Mucosa of rectum (tissue), 2 donors: ENCODE results near the gene TEX35.

Experiments used
- H3K27ac ChIP-seq, 2 donors: one replicate each; pipeline ENCODE4 v1.7.0; 2013; ENCODE audit warnings: inconsistent platforms in 2 of 2, low read depth in 2 of 2, low read length in 2 of 2
- H3K27me3 ChIP-seq, 2 donors: one replicate each; pipeline ENCODE4 v1.7.0; 2013; ENCODE audit warnings: low read length in 2 of 2; ENCODE audit not compliant: control insufficient read depth in 2 of 2, insufficient read depth in 2 of 2
- H3K36me3 ChIP-seq, 2 donors: one replicate each; pipeline ENCODE4 v1.7.0; 2013; ENCODE audit warnings: low read length in 2 of 2; ENCODE audit not compliant: control insufficient read depth in 2 of 2, insufficient read depth in 2 of 2
- H3K4me1 ChIP-seq, 2 donors: one replicate each; pipeline ENCODE4 v1.7.0; 2013; ENCODE audit warnings: low read length in 2 of 2, mild to moderate bottlenecking in 1 of 2; ENCODE audit not compliant: control insufficient read depth in 2 of 2, insufficient read depth in 2 of 2
- H3K4me3 ChIP-seq, 2 donors: one replicate each; pipeline ENCODE4 v1.7.0; 2013; ENCODE audit warnings: low read length in 2 of 2
- H3K9ac ChIP-seq, 2 donors: one replicate each; pipeline ENCODE4 v1.7.0; 2013; ENCODE audit warnings: low read length in 2 of 2, low read depth in 1 of 2, mild to moderate bottlenecking in 1 of 2
- H3K9me3 ChIP-seq, 2 donors: one replicate each; pipeline ENCODE4 v1.7.0; 2013; ENCODE audit warnings: low read length in 2 of 2; ENCODE audit not compliant: control insufficient read depth in 2 of 2
- donor health status: healthy.
- donor health status: Normal muscosa, but diverticular disease.

The TEX35 gene

DNA sequence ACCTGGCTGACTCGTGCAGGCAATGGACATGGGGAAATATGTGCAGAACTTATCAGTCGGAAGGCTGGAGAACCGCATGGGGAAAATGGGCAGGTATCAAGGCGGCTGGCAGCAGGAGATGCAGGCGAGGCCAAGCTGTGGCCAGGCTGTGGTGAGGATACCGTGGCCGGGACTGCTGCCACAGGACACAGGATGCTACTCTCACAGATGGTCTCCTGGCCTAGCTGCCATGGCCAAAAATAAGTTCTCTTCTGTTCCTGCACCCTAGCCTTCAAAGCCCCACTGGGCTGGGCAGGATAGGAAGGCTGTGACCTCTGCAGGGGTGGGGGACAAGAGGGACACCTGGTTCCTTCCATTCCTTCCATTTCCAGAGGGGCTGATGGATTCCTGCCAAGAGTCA lies 26.4 kb downstream of the TEX35 start:
- Histone ChIP-seq H3K27ac (no peak overlapping the region), H3K27me3 (no peaks in the 10 kb centered on the region), H3K36me3 (no peaks in the 10 kb centered on the region), H3K9ac (no peak overlapping the region), H3K9me3 (no peaks in the 10 kb centered on the region), H3K4me1 (peaks cover 29 to 37% of the 10 kb centered on the region in 2 donors), H3K4me3 (no peak overlapping the region)

DNA sequence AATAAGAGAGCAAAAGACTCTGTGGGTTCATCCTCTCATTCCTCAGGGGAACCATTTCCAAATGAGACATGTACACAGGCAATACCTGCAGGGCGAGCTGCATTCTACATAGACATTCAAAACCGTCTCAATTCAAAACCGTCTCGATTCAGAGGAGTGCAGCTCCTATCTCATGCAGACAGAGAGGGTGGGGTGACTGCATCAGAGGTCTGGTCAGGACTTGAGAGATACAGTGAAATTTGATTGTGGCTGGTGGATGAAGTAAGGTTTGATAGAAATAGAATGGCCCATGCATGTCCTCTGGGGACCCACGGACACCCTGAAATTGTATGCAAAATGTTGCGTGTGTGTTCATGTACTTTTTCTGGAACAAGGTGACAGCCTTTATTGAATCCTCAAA lies 27.3 kb downstream of the TEX35 start:
- Histone ChIP-seq H3K36me3 (no peaks in the 10 kb centered on the region), H3K27me3 (no peaks in the 10 kb centered on the region), H3K4me3 (no peak overlapping the region), H3K27ac (no peak overlapping the region), H3K4me1 (peaks cover 34 to 37% of the 10 kb centered on the region in 2 donors), H3K9ac (no peak overlapping the region), H3K9me3 (no peaks in the 10 kb centered on the region)

DNA sequence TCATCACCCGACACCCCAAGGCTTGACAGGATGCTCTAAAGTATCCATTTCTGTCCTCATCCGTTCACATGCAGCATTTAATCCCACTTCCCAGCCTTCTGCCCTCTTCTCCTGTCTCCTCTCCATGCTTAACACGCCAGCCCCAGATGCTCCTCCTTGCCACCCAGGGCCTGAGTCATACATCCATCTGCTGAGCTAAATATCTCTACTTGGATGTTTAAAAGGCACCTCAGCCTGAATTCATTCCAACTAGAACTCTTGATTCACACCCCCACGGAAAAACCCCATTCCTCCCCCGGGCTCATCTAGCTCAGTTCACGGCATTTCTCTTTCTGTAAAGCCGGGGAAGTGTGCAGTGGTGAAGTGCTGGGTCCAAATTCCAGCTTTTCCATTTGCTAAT lies 27.7 kb downstream of the TEX35 start:
- no peaks in the 10 kb centered on the region for H3K27me3 ChIP-seq
- peaks cover 34 to 37% of the 10 kb centered on the region in 2 donors for H3K4me1 ChIP-seq
- H3K9ac ChIP-seq = no peak overlapping the region
- H3K27ac ChIP-seq = no peak overlapping the region
- H3K9me3 ChIP-seq = no peaks in the 10 kb centered on the region
- H3K4me3 ChIP-seq = no peak overlapping the region
- H3K36me3 ChIP-seq = no peaks in the 10 kb centered on the region

DNA sequence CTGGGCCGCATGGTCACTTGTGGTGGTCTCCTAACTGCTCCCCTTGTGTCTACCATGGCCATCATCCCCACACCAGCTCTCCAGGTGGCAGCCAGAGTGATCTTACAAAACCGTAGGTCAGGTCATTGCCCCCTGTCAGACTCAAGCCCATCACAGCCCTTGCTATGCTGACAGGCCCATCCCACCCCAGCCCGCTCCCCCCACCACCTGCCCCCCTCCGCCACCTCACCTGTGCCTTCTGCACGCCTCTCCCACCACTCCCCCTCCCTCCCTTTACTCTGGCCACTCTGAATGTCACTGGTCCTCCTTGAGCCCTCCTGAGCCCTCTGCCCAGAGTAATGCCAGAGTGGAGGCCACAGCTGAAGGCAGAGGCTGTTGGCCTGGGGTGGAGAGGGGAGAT lies 28.5 kb downstream of the TEX35 start:
- Histone ChIP-seq H3K4me3 (peak overlapping the region; percentile 95 to 98), H3K27me3 (no peaks in the 10 kb centered on the region), H3K36me3 (peaks cover 0 to 2% of the 10 kb centered on the region in 2 donors), H3K27ac (peak overlapping the region in 1 of 2 donors; percentile 96), H3K9ac (peak overlapping the region; percentile 96 to 97), H3K4me1 (peaks cover 34 to 37% of the 10 kb centered on the region in 2 donors), H3K9me3 (no peaks in the 10 kb centered on the region)

DNA sequence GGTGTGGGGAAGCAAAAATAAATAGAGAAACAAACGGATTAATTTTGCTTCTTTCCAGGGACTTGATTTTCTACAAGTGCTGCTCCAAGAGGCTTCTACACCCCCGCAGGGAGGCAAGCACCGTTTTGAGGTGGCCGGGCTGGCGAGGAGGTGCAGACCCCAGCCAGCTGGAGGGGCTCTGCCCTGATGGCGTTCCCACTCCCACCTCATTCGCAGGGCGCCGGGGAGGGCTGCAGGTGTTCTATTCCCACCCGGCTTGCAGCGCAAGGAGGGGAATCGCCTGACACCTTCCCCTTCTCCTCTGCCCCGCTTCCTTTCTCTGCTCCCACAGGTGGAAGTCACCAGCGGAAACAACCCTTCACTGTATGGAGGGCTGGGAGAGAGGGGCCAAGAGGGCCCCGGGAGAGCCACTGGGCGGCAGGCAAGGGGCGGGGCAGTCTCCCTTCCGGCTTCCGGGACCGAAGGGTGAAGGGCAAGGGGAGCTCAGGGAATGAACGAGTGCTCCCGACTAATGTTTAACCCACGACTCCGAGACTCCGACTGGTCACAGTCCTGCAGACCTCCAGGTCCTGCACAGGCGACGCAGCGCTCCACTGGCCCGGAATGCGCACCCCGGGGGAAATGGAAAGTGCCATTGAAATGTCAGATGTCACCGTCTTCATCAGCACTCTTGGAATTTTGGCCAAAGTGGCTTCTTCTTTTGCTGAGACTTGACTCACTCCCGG lies 29.1 kb downstream of the TEX35 start:
- H3K9me3 ChIP-seq = no peaks in the 10 kb centered on the region
- peaks cover 33 to 35% of the 10 kb centered on the region in 2 donors for H3K4me1 ChIP-seq
- no peaks in the 10 kb centered on the region for H3K27me3 ChIP-seq
- H3K27ac ChIP-seq = peak overlapping the region; percentile 96 to 98
- H3K9ac ChIP-seq = peak overlapping the region; percentile 96 to 97
- peaks cover 0 to 2% of the 10 kb centered on the region in 2 donors for H3K36me3 ChIP-seq
- H3K4me3 ChIP-seq = peak overlapping the region; percentile 95 to 98

DNA sequence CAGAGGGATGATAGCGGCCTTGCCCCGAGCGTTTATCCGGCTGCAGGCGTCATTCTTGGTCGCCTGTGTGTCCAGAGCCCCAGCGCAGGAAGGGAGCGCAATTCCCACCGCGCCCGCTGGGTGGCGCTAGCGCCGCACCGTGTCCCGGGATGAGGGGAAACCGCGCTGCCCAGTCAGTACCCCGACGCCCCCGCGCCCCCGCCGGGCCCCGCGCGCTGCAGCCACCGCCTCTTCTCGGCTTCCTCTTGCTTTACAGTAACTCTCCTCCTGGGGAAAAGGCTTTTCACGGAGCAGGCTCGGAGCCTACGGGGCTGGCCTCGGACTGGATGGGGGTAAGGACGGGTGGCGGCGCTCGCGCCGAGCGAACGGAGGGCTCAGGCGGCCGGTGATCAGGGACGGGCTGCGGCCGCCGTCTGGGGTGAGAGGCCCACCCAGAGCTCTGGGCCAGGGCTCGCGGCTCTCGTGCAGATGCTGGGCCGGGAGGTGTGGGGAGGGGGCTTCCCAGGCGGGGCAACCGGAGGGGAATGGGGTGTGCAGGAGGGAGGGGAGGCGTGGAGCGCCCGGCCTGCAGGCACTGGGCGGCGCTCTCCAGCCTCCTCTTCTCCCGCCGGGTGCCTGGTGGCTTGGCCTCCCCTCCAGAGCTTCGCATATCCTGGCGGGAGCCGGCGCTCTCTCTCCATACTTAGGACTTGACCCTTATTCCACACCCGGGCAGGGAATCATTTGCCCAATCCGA lies 29.8 kb downstream of the TEX35 start:
- H3K9ac ChIP-seq = peak overlapping the region; percentile 96 to 97
- no peaks in the 10 kb centered on the region for H3K27me3 ChIP-seq
- peaks cover 0 to 2% of the 10 kb centered on the region in 2 donors for H3K36me3 ChIP-seq

DNA sequence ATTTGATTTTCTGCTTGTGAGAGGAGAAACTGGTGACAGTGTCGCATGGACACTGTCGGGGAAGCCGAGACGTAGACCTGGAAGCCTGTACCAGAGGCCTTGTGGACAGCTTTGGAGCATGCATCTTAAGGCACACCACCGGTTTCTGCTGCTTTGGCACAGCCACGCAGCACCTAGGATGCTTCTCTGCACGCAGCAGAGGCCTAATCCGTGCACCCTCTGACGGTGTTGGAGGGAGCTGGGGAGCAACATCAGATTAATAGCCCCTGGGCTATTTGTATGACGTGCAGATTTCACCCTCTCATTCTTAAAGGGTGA lies 30.3 kb downstream of the TEX35 start:
- Histone ChIP-seq H3K27me3 (no peaks in the 10 kb centered on the region), H3K9me3 (no peaks in the 10 kb centered on the region), H3K36me3 (peaks cover 0 to 2% of the 10 kb centered on the region in 2 donors), H3K4me3 (peak overlapping the region; percentile 95 to 98), H3K9ac (peak overlapping the region; percentile 96 to 97), H3K4me1 (peaks cover 23% of the 10 kb centered on the region in 2 donors), H3K27ac (peak overlapping the region; percentile 96 to 98)

More for the DNA sequence above, 29.8 kb downstream of the TEX35 start:
- H3K27ac ChIP-seq = peak overlapping the region; percentile 96 to 98
- H3K4me1 ChIP-seq = peaks cover 26 to 28% of the 10 kb centered on the region in 2 donors
- H3K9me3 ChIP-seq = no peaks in the 10 kb centered on the region
- peak overlapping the region; percentile 95 to 98 for H3K4me3 ChIP-seq

DNA sequence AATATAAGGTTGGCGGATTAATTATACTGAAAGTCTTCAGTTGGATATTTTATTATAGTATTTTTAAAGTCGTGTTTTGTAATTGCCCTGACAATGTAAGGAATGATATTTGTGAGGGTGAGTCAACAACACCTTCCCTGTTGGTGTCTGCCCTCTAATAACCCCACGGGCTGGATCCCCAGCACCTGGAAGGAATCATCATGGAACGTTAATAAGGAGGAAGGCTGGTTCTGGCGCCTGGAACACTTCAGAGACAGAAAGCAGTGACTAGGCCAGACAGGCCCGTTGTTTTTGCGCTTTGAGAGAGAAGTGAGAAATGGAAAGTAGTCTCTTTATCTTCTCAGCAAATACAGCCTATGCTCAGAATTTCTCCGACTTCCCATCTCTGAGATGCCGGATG lies 31.6 kb downstream of the TEX35 start:
- no peaks in the 10 kb centered on the region for H3K9me3 ChIP-seq
- no peaks in the 10 kb centered on the region for H3K27me3 ChIP-seq
- H3K4me3 ChIP-seq = no peak overlapping the region
- H3K4me1 ChIP-seq = peaks cover 15 to 18% of the 10 kb centered on the region in 2 donors
- H3K27ac ChIP-seq = no peak overlapping the region
- peaks cover 0 to 2% of the 10 kb centered on the region in 2 donors for H3K36me3 ChIP-seq
- H3K9ac ChIP-seq = peak overlapping the region in 1 of 2 donors; percentile 28

DNA sequence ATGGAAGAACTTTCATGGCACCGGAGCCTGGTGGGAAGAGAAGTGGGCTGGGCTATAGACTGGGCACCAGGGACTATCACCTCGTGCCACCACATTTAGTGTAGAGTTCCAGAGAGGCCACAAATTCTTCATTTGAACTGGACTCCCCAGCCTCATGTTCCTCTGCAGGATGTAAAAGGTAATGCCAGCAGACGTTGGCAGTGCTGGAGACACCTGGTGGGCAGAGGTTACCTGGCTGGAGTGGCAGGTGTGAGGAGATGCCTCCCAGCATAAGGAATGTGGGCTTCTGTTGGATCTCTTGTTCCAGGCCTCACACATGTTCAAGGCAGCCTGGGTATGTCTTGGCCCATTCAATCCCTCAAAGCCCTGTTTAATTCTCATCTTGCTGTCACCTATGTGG lies 35.2 kb downstream of the TEX35 start:
- no peaks in the 10 kb centered on the region for H3K27me3 ChIP-seq
- no peak overlapping the region for H3K27ac ChIP-seq
- peaks cover 7 to 10% of the 10 kb centered on the region in 2 donors for H3K4me1 ChIP-seq
- H3K9me3 ChIP-seq = no peaks in the 10 kb centered on the region
- no peak overlapping the region for H3K4me3 ChIP-seq
- no peak overlapping the region for H3K9ac ChIP-seq
- H3K36me3 ChIP-seq = peaks cover 0 to 2% of the 10 kb centered on the region in 2 donors

DNA sequence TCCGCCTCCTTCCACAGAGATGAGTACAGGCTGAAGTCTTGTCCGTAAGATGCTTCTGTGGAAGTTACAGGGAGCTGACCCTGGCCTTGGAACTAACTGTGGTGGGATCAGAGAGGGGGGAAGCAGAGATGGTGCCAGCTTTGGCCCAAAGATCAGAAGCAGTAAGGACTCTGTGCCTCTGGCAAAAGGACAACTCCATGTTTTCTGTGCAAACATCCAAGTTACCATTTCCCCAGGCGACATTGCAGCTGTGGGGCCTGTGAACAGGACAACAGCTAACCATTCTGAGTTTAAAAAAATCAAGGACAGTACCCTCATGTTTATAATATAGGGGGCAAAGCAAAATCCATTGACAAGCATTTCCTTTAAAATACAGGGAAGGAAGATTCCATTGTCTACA lies 38.4 kb downstream of the TEX35 start:
- Histone ChIP-seq H3K27me3 (no peaks in the 10 kb centered on the region), H3K9ac (no peak overlapping the region), H3K4me1 (no peaks in the 10 kb centered on the region), H3K9me3 (no peaks in the 10 kb centered on the region), H3K4me3 (no peak overlapping the region), H3K36me3 (no peaks in the 10 kb centered on the region), H3K27ac (no peak overlapping the region)
